PC-3 (cell line): ENCODE measurements around the gene USH1G. TPM values are rescaled to one million over a fixed set of nuclear protein-coding genes. Genes with fewer than 3 reads are reported as not detected.

Experiments
- ATAC-seq: fragments of 200-7000 bp; cut with Tn5 transposase; 2 replicates; pipeline ENCODE4 v1.9.1; 2020; ENCODE audit warnings: mild to moderate bottlenecking, moderate library complexity
- BruUV-seq: library from RNA; stranded (reverse); fragments of 400-500 nt; replicated peaks from 2 replicates; lab custom pipeline; 2021; lab: Mats Ljungman, UMichigan
- CTCF ChIA-PET: fragments of 300-600 bp; sonication (Branson Sonifier 250); formaldehyde crosslinking; loops from one replicate; lab custom pipeline; 2022; ENCODE audit warnings: antibody characterized with exemption; lab: Charles Lee
- POLR2A ChIA-PET: fragments of 300-600 bp; sonication (Branson Sonifier 250); formaldehyde crosslinking; loops from one replicate; lab custom pipeline; 2022; ENCODE audit warnings: antibody characterized with exemption; ENCODE audit not compliant: unreplicated experiment; lab: Charles Lee
- DNase-seq: peaks from one replicate; pipeline ENCODE4 v3.0.0-alpha.2; 2015
- H2AFZ ChIP-seq: fragments of 300-600 bp; sonication (generic); 2 replicates; pipeline ENCODE4 v1.6.0; 2016; ENCODE audit warnings: antibody characterized with exemption, low read length
- H3F3A ChIP-seq: fragments of 300-600 bp; sonication (generic); one replicate; pipeline ENCODE4 v1.6.0; 2017; ENCODE audit warnings: antibody characterized with exemption, low read length, control low read depth, mild to moderate bottlenecking; ENCODE audit not compliant: unreplicated experiment
- H3K27ac ChIP-seq: fragments of 300-600 bp; sonication (generic); 2 replicates; pipeline ENCODE4 v1.5.1; 2016; ENCODE audit warnings: mild to moderate bottlenecking, low read length
- H3K27me3 ChIP-seq: fragments of 300-600 bp; sonication (generic); 2 replicates; pipeline ENCODE4 v1.6.1; 2016; ENCODE audit warnings: low read length, mixed read lengths
- H3K36me3 ChIP-seq: fragments of 300-600 bp; sonication (generic); 2 replicates; pipeline ENCODE4 v1.6.1; 2016; ENCODE audit warnings: low read depth, mixed run types, low read length, mixed read lengths
- H3K4me1 ChIP-seq: fragments of 300-600 bp; sonication (generic); 2 replicates; pipeline ENCODE4 v1.5.1; 2016; ENCODE audit warnings: low read length; ENCODE audit not compliant: insufficient read depth
- H3K4me2 ChIP-seq: fragments of 300-600 bp; sonication (generic); 2 replicates; pipeline ENCODE4 v1.6.0; 2016; ENCODE audit warnings: low read length
- H3K4me3 ChIP-seq: fragments of 300-600 bp; sonication (generic); 2 replicates; pipeline ENCODE4 v1.5.1; 2016; ENCODE audit warnings: mild to moderate bottlenecking, low read length, mixed read lengths
- H3K79me2 ChIP-seq: fragments of 300-600 bp; sonication (generic); 2 replicates; pipeline ENCODE4 v1.6.1; 2017; ENCODE audit warnings: low read length, mixed read lengths
- H3K9ac ChIP-seq: fragments of 300-600 bp; sonication (generic); 2 replicates; pipeline ENCODE4 v1.6.0; 2016; ENCODE audit warnings: mild to moderate bottlenecking, low read length
- H3K9me2 ChIP-seq: fragments of 300-600 bp; sonication (generic); replicated peaks from 2 replicates; pipeline ENCODE4 v1.6.1; 2016; ENCODE audit warnings: mixed run types, low read length, mixed read lengths
- H3K9me3 ChIP-seq: fragments of 300-600 bp; sonication (generic); 2 replicates; pipeline ENCODE4 v1.6.1; 2016; ENCODE audit warnings: low read length, mixed read lengths
- H4K20me1 ChIP-seq: fragments of 300-600 bp; sonication (generic); 2 replicates; pipeline ENCODE4 v1.6.1; 2016; ENCODE audit warnings: low read length, mixed read lengths
- EZH2 ChIP-seq: fragments of 300-600 bp; sonication (generic); IDR thresholded peaks from one replicate; pipeline ENCODE4 v1.6.1; 2017; ENCODE audit warnings: antibody characterized with exemption, mild to moderate bottlenecking, low read length; ENCODE audit not compliant: unreplicated experiment
- EZH2phosphoT487 ChIP-seq: fragments of 300-600 bp; sonication (generic); IDR thresholded peaks from 2 replicates; pipeline ENCODE4 v1.6.1; 2018; ENCODE audit warnings: mild to moderate bottlenecking, antibody characterized with exemption, low read length, borderline replicate concordance
- intact Hi-C: fragments of 100-400 bp; cut with micrococcal nuclease; formaldehyde crosslinking; loops from 2 replicates; pipeline ENCODE4 v1.9.0; 2023
- total RNA-seq: library from RNA; depleted of rRNA; stranded (reverse); fragments of >200 nt; gene quantifications from 2 replicates; pipeline ENCODE4 v1.2.3, GENCODE V29; 2014
- TF ChIP-seq, protein P1 (sequence below): fragments of 300-600 bp; sonication (generic); conservative IDR thresholded peaks from 2 replicates; pipeline ENCODE4 v1.5.1; 2017; ENCODE audit warnings: antibody characterized with exemption, low read depth, mild to moderate bottlenecking, low read length

The USH1G gene
- total RNA-seq, 1 experiment from 2014 or later = 0.04 TPM

GRCh38 chr17:74925242-74925641, 2.2 kb upstream of the USH1G start:
- Histone ChIP-seq H3K27ac (no peak overlapping the region), H3K4me1 (no peaks in the 10 kb centered on the region; the same call in 1 of the 2 replicates), H3K4me3 (no peak overlapping the region), H3K4me2 (no peak overlapping the region), H2AFZ (no peak overlapping the region), H3K9ac (no peak overlapping the region), H4K20me1 (no peaks in the 10 kb centered on the region), H3K27me3 (peaks cover 31% of the 10 kb centered on the region), H3F3A (no peaks in the 10 kb centered on the region), H3K79me2 (no peaks in the 10 kb centered on the region), H3K9me2 (no peaks in the 10 kb centered on the region), H3K36me3 (no peaks in the 10 kb centered on the region), H3K9me3 (no peaks in the 10 kb centered on the region)
- BruUV-seq = no TSS peak
- ATAC-seq (no peak), DNase-seq (no peak)
- TF ChIP-seq EZH2phosphoT487 (no peak), EZH2 (no peak)
- TF ChIP-seq, protein P1, sequence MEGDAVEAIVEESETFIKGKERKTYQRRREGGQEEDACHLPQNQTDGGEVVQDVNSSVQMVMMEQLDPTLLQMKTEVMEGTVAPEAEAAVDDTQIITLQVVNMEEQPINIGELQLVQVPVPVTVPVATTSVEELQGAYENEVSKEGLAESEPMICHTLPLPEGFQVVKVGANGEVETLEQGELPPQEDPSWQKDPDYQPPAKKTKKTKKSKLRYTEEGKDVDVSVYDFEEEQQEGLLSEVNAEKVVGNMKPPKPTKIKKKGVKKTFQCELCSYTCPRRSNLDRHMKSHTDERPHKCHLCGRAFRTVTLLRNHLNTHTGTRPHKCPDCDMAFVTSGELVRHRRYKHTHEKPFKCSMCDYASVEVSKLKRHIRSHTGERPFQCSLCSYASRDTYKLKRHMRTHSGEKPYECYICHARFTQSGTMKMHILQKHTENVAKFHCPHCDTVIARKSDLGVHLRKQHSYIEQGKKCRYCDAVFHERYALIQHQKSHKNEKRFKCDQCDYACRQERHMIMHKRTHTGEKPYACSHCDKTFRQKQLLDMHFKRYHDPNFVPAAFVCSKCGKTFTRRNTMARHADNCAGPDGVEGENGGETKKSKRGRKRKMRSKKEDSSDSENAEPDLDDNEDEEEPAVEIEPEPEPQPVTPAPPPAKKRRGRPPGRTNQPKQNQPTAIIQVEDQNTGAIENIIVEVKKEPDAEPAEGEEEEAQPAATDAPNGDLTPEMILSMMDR = no peak
- ChIA-PET CTCF (interaction anchor here (0.9 kb wide), 1 partner anchor 33 kb away, joined by 4 read pairs; no protein-coding TSS in a partner anchor), POLR2A (no interaction called here)
- intact Hi-C loops = no loop called here

- ChIA-PET CTCF (interaction anchor here (0.5 to 1.0 kb wide), 4 partner anchors 13 to 49 kb away, joined by 3 to 7 read pairs (median 4); no protein-coding TSS in a partner anchor), POLR2A (no interaction called here)
- Histone ChIP-seq H3F3A (no peaks in the 10 kb centered on the region), H3K4me3 (peak within 1 kb of the TSS; percentile 63), H3K27me3 (peaks cover 31% of the 10 kb centered on the region), H3K4me1 (no peaks in the 10 kb centered on the region; the same call in 1 of the 2 replicates), H4K20me1 (no peaks in the 10 kb centered on the region), H3K9me2 (no peaks in the 10 kb centered on the region), H3K36me3 (no peaks in the 10 kb centered on the region), H3K9me3 (no peaks in the 10 kb centered on the region), H3K4me2 (peak within 1 kb of the TSS; percentile 92), H2AFZ (peak within 1 kb of the TSS; percentile 84), H3K27ac (no peak within 1 kb of the TSS), H3K9ac (no peak within 1 kb of the TSS), H3K79me2 (no peaks in the 10 kb centered on the region)
- TF ChIP-seq EZH2phosphoT487 (no peak), EZH2 (no peak)
- TF ChIP-seq, protein P1 = no peak
- ATAC-seq (no peak), DNase-seq (no peak)
- BruUV-seq = no TSS peak
- intact Hi-C loops = no loop called here
Measured at GRCh38 chr17:74924250-74924948, 1.3 kb upstream of the USH1G start, which contains the start of gene OTOP2. Gene OTOP2, plus strand, starts transcription at chr17:74924273. Its CDS starts 360 bp downstream, at chr17:74924633.
